Measurements from ENCODE around the gene RASGRP4. TPM values are rescaled to one million over a fixed set of nuclear protein-coding genes. Genes with fewer than 3 reads are reported as not detected.
"Not testable (repeated sequence)": the region's sequence is repeated elsewhere in the genome, so short reads cannot be mapped to it uniquely, and the experiment has no call there.

RASGRP4 gene
- total and polyA plus RNA-seq, 7 donors, result 0.69 to 3.6 (median 3.0) TPM

GRCh38 chr19:38412491-38412890 lies 13.5 kb downstream of the RASGRP4 start:
- H3K4me1 ChIP-seq, result peaks cover 0 to 1% (median 0%) of the 10 kb centered on the region in 4 donors
- H3K27me3 ChIP-seq, result peaks cover 0 to 16% (median 5%) of the 10 kb centered on the region in 3 donors
- H3K4me3 ChIP-seq, result no peak overlapping the region
- TF ChIP-seq POLR2A (IDR thresholded peaks at IDR 0.05), result no peak
- no peak for TF ChIP-seq POLR2AphosphoS5 (IDR thresholded peaks at IDR 0.05)
- TF ChIP-seq CTCF (IDR thresholded peaks at IDR 0.05), result no peak
- no peak for TF ChIP-seq EP300 (IDR thresholded peaks at IDR 0.05)
- no peak overlapping the region for H3K27ac ChIP-seq
- no peaks in the 10 kb centered on the region for H3K9me3 ChIP-seq
- 92 to 94% methylated on average over 8 of the region's 8 CpGs for WGBS, 2 donors
- no peak for DNase-seq
- intact Hi-C loops (cut with DNase I), result no loop called here
- H3K36me3 ChIP-seq, result peaks cover 0 to 12% (median 3%) of the 10 kb centered on the region in 4 donors

DNA sequence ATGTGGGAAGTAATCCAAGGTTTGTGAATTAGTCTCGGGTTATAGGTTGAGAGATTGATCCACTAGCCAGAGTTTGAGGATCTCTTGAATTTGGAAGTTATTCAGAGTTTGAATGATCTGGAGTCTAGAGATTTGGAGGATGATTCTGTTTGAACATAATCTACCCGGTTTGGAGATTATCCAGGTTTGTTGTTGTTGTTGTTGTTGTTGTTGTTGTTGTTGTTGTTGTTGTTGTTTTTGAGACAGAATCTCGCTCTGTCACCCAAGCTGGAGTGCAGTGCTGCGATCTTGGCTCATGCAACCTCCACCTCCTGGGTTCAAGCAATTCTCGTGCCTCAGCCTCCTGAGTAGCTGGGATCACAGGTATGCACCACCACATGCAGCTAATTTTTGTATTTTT lies 14.1 kb downstream of the RASGRP4 start:
- H3K4me3 ChIP-seq; intact Hi-C loops (cut with DNase I); H3K27ac ChIP-seq; H3K27me3 ChIP-seq; DNase-seq; H3K9me3 ChIP-seq; H3K4me1 ChIP-seq: not testable (repeated sequence)
- H3K36me3 ChIP-seq, result peaks cover 0 to 18% (median 9%) of the 10 kb centered on the region in 4 donors
- WGBS, 2 donors, result 74 to 89% methylated on average over 5 of the region's 5 CpGs

GRCh38 chr19:38411041-38411712 lies 14.8 kb downstream of the RASGRP4 start:
- WGBS, 2 donors, result 88 to 89% methylated on average over 13 of the region's 13 CpGs
- peaks cover 0 to 7% (median 0%) of the 10 kb centered on the region in 3 donors for H3K27me3 ChIP-seq
- no peak overlapping the region for H3K4me3 ChIP-seq
- H3K9me3 ChIP-seq, result no peaks in the 10 kb centered on the region
- no peak overlapping the region for H3K27ac ChIP-seq
- intact Hi-C loops (cut with DNase I), result no loop called here
- H3K4me1 ChIP-seq, result no peaks in the 10 kb centered on the region
- H3K36me3 ChIP-seq, result peaks cover 0 to 25% (median 11%) of the 10 kb centered on the region in 4 donors
- no peak for DNase-seq
- TF ChIP-seq POLR2AphosphoS5 (IDR thresholded peaks at IDR 0.05) (no peak), CTCF (IDR thresholded peaks at IDR 0.05) (no peak), EP300 (IDR thresholded peaks at IDR 0.05) (no peak), POLR2A (IDR thresholded peaks at IDR 0.05) (no peak)

- H3K4me1 ChIP-seq; DNase-seq; H3K4me3 ChIP-seq; H3K9me3 ChIP-seq; H3K27me3 ChIP-seq; intact Hi-C loops (cut with DNase I); H3K27ac ChIP-seq: not testable (repeated sequence)
- H3K36me3 ChIP-seq, result peaks cover 0 to 26% (median 11%) of the 10 kb centered on the region in 4 donors
- WGBS, 2 donors, result 63 to 82% methylated on average over 6 of the region's 6 CpGs
These were observed 15.6 kb downstream of the RASGRP4 start for GRCh38 chr19:38410407-38410806.

GRCh38 chr19:38409631-38410133 lies 16.3 kb downstream of the RASGRP4 start:
- 49 to 71% methylated on average over 7 of the region's 7 CpGs for WGBS, 2 donors
- Histone ChIP-seq H3K4me1 (no peaks in the 10 kb centered on the region), H3K27ac (no peak overlapping the region), H3K9me3 (no peaks in the 10 kb centered on the region), H3K36me3 (peaks cover 0 to 26% (median 11%) of the 10 kb centered on the region in 4 donors), H3K4me3 (no peak overlapping the region), H3K27me3 (peaks cover 0 to 7% (median 0%) of the 10 kb centered on the region in 3 donors)
- DNase-seq, result no peak
- intact Hi-C loops (cut with DNase I), result no loop called here
- TF ChIP-seq POLR2AphosphoS5 (IDR thresholded peaks at IDR 0.05), result no peak
- no peak for TF ChIP-seq POLR2A (IDR thresholded peaks at IDR 0.05)
- no peak for TF ChIP-seq CTCF (IDR thresholded peaks at IDR 0.05)
